Lung (tissue), 12 donors: Measurements from ENCODE around the gene GPD1L. TPM values are rescaled to one million over a fixed set of nuclear protein-coding genes. Genes with fewer than 3 reads are reported as not detected.

Experiments
- ATAC-seq: fragments of 200-7000 bp; cut with Tn5 transposase; one replicate; pipeline ENCODE4 v1.9.1; 2020; ENCODE audit warnings: moderate number of reproducible peaks; ENCODE audit not compliant: insufficient read depth, low FRiP score
- DNase-seq, 3 donors: peaks; one replicate each; pipeline ENCODE4 v3.0.0-alpha.2; 2013 to 2017
- H3K27ac ChIP-seq, 2 donors: one replicate each; pipeline ENCODE4 v1.5.1; 2013; ENCODE audit warnings: mild to moderate bottlenecking in 2 of 2, moderate library complexity in 2 of 2, control low read depth in 1 of 2, inconsistent platforms in 1 of 2, low read depth in 1 of 2, low read length in 1 of 2
- H3K27me3 ChIP-seq, 3 donors: one replicate each; pipeline ENCODE4 v1.5.1; 2013; ENCODE audit warnings: low read length in 2 of 3; ENCODE audit not compliant: control insufficient read depth in 3 of 3, insufficient read depth in 3 of 3
- H3K36me3 ChIP-seq, 4 donors: one replicate each; pipeline ENCODE4 v1.5.1; 2013; ENCODE audit warnings: low read length in 4 of 4, mild to moderate bottlenecking in 1 of 4, moderate library complexity in 1 of 4; ENCODE audit not compliant: control insufficient read depth in 4 of 4, insufficient read depth in 4 of 4
- H3K4me1 ChIP-seq, 5 donors: one replicate each; pipeline ENCODE4 v1.5.1; 2013; ENCODE audit warnings: low read length in 5 of 5, mild to moderate bottlenecking in 2 of 5, moderate library complexity in 1 of 5; ENCODE audit not compliant: control insufficient read depth in 5 of 5, insufficient read depth in 5 of 5
- H3K4me3 ChIP-seq: one replicate; pipeline ENCODE4 v1.5.1; 2013; ENCODE audit warnings: mild to moderate bottlenecking, control low read depth, moderate library complexity
- H3K9ac ChIP-seq, 2 donors: one replicate each; pipeline ENCODE4 v1.5.1; 2013; ENCODE audit warnings: low read length in 2 of 2, control low read depth in 1 of 2; ENCODE audit not compliant: insufficient read depth in 1 of 2
- H3K9me3 ChIP-seq, 4 donors: one replicate each; pipeline ENCODE4 v1.5.1; 2013; ENCODE audit warnings: low read length in 3 of 4, mild to moderate bottlenecking in 1 of 4, moderate library complexity in 1 of 4; ENCODE audit not compliant: control insufficient read depth in 4 of 4, insufficient read depth in 3 of 4
- WGBS, 2 donors: extraction: QIAGEN DNeasy Blood & Tissue Kit; methylation state at CpG; one replicate each; pipeline ENCODE4 v1.1.7; 2013; 5-methylcytosine and 5-hydroxymethylcytosine counted together
- polyA plus RNA-seq, 2 donors: library from polyadenylated mRNA; stranded (reverse); fragments of 200-250 nt; gene quantifications; one replicate each; pipeline ENCODE4 v1.2.1, GENCODE V29; 2013
- total RNA-seq, 2 donors: library from RNA; depleted of rRNA in 1 of 2; stranded (reverse); fragments of >200 nt in 1 of 2; gene quantifications; one replicate each; pipeline ENCODE4 v1.2.1, GENCODE V29; 2014 to 2021
- TF ChIP-seq, protein P1 (sequence below): IDR thresholded peaks from 2 replicates; pipeline ENCODE4 v1.5.1; 2012; ENCODE audit warnings: mild to moderate bottlenecking; ENCODE audit errors: control extremely low read depth, extremely low read depth
- donor health status: control.
- donor health status: control.
- donor health status: Bipolar disorder and iron deficiency.
- donor health status: healthy.
- donor health status: DM: yes; HTN: yes; CAD: no.

The GPD1L gene
- total and polyA plus RNA-seq, 4 donors = 20.5 to 58.8 (median 37.1) TPM

DNA sequence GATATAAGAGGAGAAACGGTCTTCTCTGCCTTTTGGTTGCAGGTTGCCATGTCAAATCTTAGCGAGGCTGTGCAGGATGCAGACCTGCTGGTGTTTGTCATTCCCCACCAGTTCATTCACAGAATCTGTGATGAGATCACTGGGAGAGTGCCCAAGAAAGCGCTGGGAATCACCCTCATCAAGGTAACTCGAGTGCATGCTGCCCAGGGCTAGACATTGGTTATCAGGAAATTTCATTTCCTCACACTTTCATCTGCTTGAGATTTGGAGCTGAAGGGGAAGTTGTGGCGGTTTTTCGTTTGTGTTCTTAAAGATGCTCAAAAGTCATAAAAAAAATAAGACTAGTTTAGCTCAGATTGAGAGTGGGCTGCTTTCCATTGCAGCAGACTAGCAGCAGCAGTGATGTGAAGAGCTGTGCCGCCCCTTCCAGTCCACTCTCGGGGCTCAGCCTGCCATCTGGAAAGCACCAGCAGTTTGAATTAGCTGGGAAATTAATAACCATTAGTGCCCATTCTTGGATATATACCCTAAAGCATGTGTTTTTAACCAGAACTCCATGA is 32.2 kb downstream of the GPD1L start:
- WGBS, 2 donors = 21 to 40% methylated on average over 8 of the region's 8 CpGs
- Histone ChIP-seq H3K27me3 (no peaks in the 10 kb centered on the region), H3K4me1 (peaks cover 0 to 12% (median 8%) of the 10 kb centered on the region in 5 donors), H3K4me3 (no peak overlapping the region), H3K36me3 (peaks cover 0 to 3% (median 1%) of the 10 kb centered on the region in 4 donors), H3K9me3 (no peaks in the 10 kb centered on the region), H3K27ac (no peak overlapping the region), H3K9ac (no peak overlapping the region)
- DNase-seq (peak in 2 of 3 donors; percentile 13 to 33), ATAC-seq (peak; percentile 34)
- TF ChIP-seq, protein P1, sequence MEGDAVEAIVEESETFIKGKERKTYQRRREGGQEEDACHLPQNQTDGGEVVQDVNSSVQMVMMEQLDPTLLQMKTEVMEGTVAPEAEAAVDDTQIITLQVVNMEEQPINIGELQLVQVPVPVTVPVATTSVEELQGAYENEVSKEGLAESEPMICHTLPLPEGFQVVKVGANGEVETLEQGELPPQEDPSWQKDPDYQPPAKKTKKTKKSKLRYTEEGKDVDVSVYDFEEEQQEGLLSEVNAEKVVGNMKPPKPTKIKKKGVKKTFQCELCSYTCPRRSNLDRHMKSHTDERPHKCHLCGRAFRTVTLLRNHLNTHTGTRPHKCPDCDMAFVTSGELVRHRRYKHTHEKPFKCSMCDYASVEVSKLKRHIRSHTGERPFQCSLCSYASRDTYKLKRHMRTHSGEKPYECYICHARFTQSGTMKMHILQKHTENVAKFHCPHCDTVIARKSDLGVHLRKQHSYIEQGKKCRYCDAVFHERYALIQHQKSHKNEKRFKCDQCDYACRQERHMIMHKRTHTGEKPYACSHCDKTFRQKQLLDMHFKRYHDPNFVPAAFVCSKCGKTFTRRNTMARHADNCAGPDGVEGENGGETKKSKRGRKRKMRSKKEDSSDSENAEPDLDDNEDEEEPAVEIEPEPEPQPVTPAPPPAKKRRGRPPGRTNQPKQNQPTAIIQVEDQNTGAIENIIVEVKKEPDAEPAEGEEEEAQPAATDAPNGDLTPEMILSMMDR = no peak

- no peak overlapping the region for H3K4me3 ChIP-seq
- no peaks in the 10 kb centered on the region for H3K27me3 ChIP-seq
- no peak for ATAC-seq
- 27 to 52% methylated on average over 5 of the region's 5 CpGs for WGBS, 2 donors
- H3K27ac ChIP-seq = no peak overlapping the region
- TF ChIP-seq, protein P1 = no peak
- no peaks in the 10 kb centered on the region for H3K9me3 ChIP-seq
- H3K36me3 ChIP-seq = peaks cover 0 to 2% (median 1%) of the 10 kb centered on the region in 4 donors
- H3K4me1 ChIP-seq = peaks cover 0 to 19% (median 13%) of the 10 kb centered on the region in 5 donors
- DNase-seq = no peak
- H3K9ac ChIP-seq = no peak overlapping the region
Observed at GRCh38 chr3:32140943-32141342, 34.5 kb downstream of the GPD1L start.

DNA sequence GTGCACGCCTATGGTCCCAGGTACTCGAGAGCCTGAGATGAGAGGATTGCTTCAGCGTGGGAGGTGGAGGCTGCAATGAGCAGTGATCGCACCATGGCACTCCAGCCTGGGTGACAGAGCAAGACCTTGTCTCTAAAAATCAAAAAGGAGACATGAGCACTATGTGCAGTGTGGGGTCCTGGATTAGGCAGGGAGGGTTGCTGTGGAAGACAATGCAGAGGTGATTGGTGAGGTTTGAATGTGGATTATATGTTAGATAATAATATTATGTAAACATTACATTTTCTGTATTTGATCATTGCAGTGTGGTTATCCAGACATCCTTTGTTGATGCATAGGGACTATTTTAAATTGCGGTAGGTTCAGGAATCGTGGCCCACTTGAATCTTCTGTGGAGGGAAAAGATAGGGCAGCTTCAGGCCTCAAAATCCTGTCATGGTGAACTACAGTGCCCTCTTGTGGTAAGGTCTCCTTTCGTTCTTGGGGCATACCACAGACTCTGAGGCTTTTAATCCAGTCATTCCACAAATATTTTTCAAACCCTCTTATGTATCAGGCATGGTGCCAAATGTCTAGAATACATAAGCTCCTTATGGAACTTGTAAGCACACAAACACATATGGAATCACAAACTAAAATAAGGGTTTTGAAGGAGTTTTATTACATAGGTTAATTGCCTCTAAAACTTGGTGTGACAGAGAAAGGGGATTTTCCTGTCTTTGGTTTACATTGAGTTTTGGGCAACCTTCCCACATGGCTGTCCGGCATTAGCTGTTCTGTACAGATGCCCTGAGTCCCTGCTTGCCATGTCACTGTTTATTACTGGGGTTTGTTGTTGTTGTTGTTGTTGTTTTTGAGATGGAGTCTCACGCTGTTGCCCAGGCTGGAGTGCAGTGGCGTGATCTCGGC is 37.7 kb downstream of the GPD1L start:
- DNase-seq = peak; percentile 81 to 96 (median 95)
- 60 to 62% methylated on average over 11 of the region's 11 CpGs for WGBS, 2 donors
- H3K9ac ChIP-seq = peak overlapping the region in 1 of 2 donors; percentile 4
- no peak overlapping the region for H3K4me3 ChIP-seq
- TF ChIP-seq, protein P1 = peak; percentile 59
- H3K9me3 ChIP-seq = no peaks in the 10 kb centered on the region
- peaks cover 0 to 9% (median 6%) of the 10 kb centered on the region in 4 donors for H3K36me3 ChIP-seq
- no peak overlapping the region for H3K27ac ChIP-seq
- H3K4me1 ChIP-seq = peaks cover 0 to 28% (median 9%) of the 10 kb centered on the region in 5 donors
- H3K27me3 ChIP-seq = no peaks in the 10 kb centered on the region
- peak; percentile 71 for ATAC-seq
